SJSA1 (cell line): ENCODE data around the gene HADHB. TPM values are rescaled to one million over a fixed set of nuclear protein-coding genes. Genes with fewer than 3 reads are reported as not detected.

ENCODE experiments used
- DNase-seq, 2 experiments: peaks; one replicate each; pipeline ENCODE4 v3.0.0-alpha.2; 2015 to 2020; ENCODE audit warnings: low spot score in 2 of 2, low read depth in 1 of 2
- H3K27ac ChIP-seq: fragments of 250-450 bp; sonication (Bioruptor Pico); 2 replicates; pipeline ENCODE4 v1.5.1; 2020; ENCODE audit warnings: mild to moderate bottlenecking, moderate library complexity
- H3K27me3 ChIP-seq: fragments of 250-450 bp; sonication (Bioruptor Pico); replicated peaks from 2 replicates; pipeline ENCODE4 v1.5.1; 2020; ENCODE audit warnings: mild to moderate bottlenecking, moderate library complexity
- H3K36me3 ChIP-seq: fragments of 250-450 bp; sonication (Bioruptor Pico); 2 replicates; pipeline ENCODE4 v1.5.1; 2020; ENCODE audit warnings: mild to moderate bottlenecking
- H3K4me1 ChIP-seq: fragments of 250-450 bp; sonication (Bioruptor Pico); replicated peaks from 2 replicates; pipeline ENCODE4 v1.6.1; 2021; ENCODE audit warnings: mild to moderate bottlenecking
- H3K4me3 ChIP-seq: fragments of 250-450 bp; sonication (Bioruptor Pico); 2 replicates; pipeline ENCODE4 v1.5.1; 2020; ENCODE audit warnings: mild to moderate bottlenecking
- H3K9me3 ChIP-seq: fragments of 250-450 bp; sonication (Bioruptor Pico); replicated peaks from 2 replicates; pipeline ENCODE4 v1.5.1; 2020; ENCODE audit warnings: mild to moderate bottlenecking
- total RNA-seq: library from RNA; depleted of rRNA; stranded (reverse); fragments of >200 nt; shearing (Covaris generic); gene quantifications from 2 replicates; pipeline ENCODE4 v1.2.3, GENCODE V29; 2014; rRNA removed

The HADHB gene
- total RNA-seq, 1 experiment from 2014 or later, result 74.3 TPM

DNA sequence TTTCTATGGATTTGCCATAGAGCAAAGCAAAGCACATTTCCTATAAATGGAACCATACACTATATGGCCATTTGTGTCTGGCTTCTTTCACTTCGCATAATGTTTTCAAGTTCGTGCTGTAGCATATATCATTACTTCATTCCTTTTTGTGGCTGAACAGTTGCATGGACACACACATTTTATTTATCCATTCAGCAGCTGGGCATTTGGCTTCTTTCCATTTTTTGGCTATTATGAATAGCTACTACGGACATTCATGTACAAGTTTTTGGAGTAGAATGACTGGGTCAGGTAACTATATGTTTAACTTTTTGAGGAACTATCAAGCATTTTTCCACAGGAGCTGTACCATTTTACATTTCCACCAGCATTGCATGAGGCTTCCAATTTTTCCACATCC is 90.5 kb downstream of the HADHB start:
- Histone ChIP-seq H3K36me3 (no peaks in the 10 kb centered on the region), H3K4me3 (no peak overlapping the region), H3K4me1 (no peaks in the 10 kb centered on the region), H3K9me3 (no peaks in the 10 kb centered on the region), H3K27ac (no peak overlapping the region), H3K27me3 (no peaks in the 10 kb centered on the region)
- DNase-seq, result no peak

DNA sequence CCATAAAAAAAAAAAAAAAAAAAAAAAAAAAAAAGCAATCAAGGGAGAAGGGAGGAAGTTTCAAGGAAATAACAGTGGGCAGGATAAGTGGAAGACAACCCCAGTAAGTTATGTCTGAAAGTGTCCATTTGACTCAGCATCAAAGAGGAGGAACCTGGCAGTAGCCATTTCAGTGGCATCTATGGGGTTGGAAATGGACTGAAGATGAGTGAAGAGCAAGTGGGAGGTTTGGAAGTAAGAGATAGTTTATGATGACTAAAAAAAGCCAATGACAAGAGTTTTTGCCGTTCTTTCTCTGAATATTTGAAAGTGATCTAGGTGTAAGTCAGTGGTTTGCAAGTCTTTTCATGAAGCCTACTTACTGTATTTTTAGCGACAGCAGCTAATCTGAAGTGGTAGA is 92.0 kb downstream of the HADHB start:
- no peak for DNase-seq
- no peak overlapping the region for H3K27ac ChIP-seq
- H3K4me1 ChIP-seq, result no peaks in the 10 kb centered on the region
- H3K9me3 ChIP-seq, result no peaks in the 10 kb centered on the region
- no peaks in the 10 kb centered on the region for H3K36me3 ChIP-seq
- H3K4me3 ChIP-seq, result no peak overlapping the region
- no peaks in the 10 kb centered on the region for H3K27me3 ChIP-seq

DNA sequence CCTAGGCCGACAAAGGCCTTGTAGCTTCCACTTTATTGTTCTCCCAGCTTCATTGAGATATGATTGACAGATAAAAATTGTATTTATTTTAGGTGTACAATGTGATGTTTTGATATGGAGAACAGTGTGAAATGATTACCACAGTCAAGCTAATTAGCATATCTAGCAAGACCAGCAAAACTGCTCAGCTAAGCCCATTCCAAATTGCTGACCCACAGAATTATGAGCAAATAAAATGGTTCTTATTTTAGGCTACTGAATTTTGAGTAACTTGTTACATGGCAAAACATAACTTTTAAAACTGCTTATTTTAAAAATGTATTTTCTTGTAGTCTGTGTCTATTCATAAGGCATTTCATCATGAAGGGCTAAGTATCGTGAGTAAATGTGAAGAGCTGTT is 92.6 kb downstream of the HADHB start:
- H3K4me3 ChIP-seq, result no peak overlapping the region
- no peaks in the 10 kb centered on the region for H3K9me3 ChIP-seq
- no peak overlapping the region for H3K27ac ChIP-seq
- H3K27me3 ChIP-seq, result no peaks in the 10 kb centered on the region
- H3K4me1 ChIP-seq, result no peaks in the 10 kb centered on the region
- H3K36me3 ChIP-seq, result no peaks in the 10 kb centered on the region
- no peak for DNase-seq

Other genes starting within 250 kb of the HADHB start
- gene RAB10, start 210.9 kb upstream of the HADHB start, total RNA-seq, result 92.7 and 186 TPM in 2 replicates
- gene GAREM2, start 71.9 kb upstream of the HADHB start, total RNA-seq, result 0.05 TPM in 1 of 2 replicates, not detected in the other
- 111 and 114 TPM in 2 replicates for gene HADHA, start 307 bp upstream of the HADHB start, total RNA-seq
- gene SELENOI, start 101.2 kb downstream of the HADHB start, total RNA-seq, result 10.1 and 17.6 TPM in 2 replicates
- 0.18 and 1.1 TPM in 2 replicates for gene ADGRF3, start 101.8 kb downstream of the HADHB start, total RNA-seq
- gene DRC1, start 157.0 kb downstream of the HADHB start, total RNA-seq, result not detected in 2 replicates
- not detected in 2 replicates for gene OTOF, start 233.2 kb downstream of the HADHB start, total RNA-seq